HepG2 (cell line): ENCODE results near the gene ADAMTS12. TPM values are rescaled to one million over a fixed set of nuclear protein-coding genes. Genes with fewer than 3 reads are reported as not detected.

Experiments
- CC2D1A ChIP-seq: sonication (generic); formaldehyde crosslinking; IDR thresholded peaks from 2 replicates; pipeline ENCODE4 v1.8.1; 2023; ENCODE audit warnings: mild to moderate bottlenecking, missing genetic modification reagents
- CREB3 ChIP-seq: sonication (generic); formaldehyde crosslinking; IDR thresholded peaks from 2 replicates; pipeline ENCODE4 v1.5.0; 2020; ENCODE audit warnings: missing genetic modification reagents
- GATA4 ChIP-seq: sonication (generic); IDR thresholded peaks from 2 replicates; pipeline ENCODE4 v1.6.1; 2016; ENCODE audit warnings: antibody characterized with exemption, low read depth, borderline replicate concordance
- HMGXB3 ChIP-seq: sonication (generic); formaldehyde crosslinking; IDR thresholded peaks from 2 replicates; pipeline ENCODE4 v1.4.0; 2020; ENCODE audit warnings: missing genetic modification reagents, borderline replicate concordance
- NPAS2 ChIP-seq: sonication (generic); formaldehyde crosslinking; IDR thresholded peaks from 2 replicates; pipeline ENCODE4 v1.8.0; 2022; ENCODE audit warnings: mild to moderate bottlenecking, missing genetic modification reagents, borderline replicate concordance
- SNAPC4 ChIP-seq: sonication (generic); formaldehyde crosslinking; IDR thresholded peaks from 2 replicates; pipeline ENCODE4 v1.4.0; 2020; ENCODE audit warnings: mild to moderate bottlenecking, missing genetic modification reagents
- TSC22D2 ChIP-seq: sonication (generic); formaldehyde crosslinking; IDR thresholded peaks from 2 replicates; pipeline ENCODE4 v1.5.1; 2020; ENCODE audit warnings: missing genetic modification reagents, mild to moderate bottlenecking, borderline replicate concordance
- ZBTB8A ChIP-seq: sonication (generic); formaldehyde crosslinking; IDR thresholded peaks from 2 replicates; pipeline ENCODE4 v1.4.0; 2020; ENCODE audit warnings: mild to moderate bottlenecking, low read depth, missing genetic modification reagents, borderline replicate concordance
- ZKSCAN5 ChIP-seq: sonication (generic); formaldehyde crosslinking; IDR thresholded peaks from 2 replicates; pipeline ENCODE4 v1.5.1; 2020; ENCODE audit warnings: mild to moderate bottlenecking, missing genetic modification reagents
- ZNF574 ChIP-seq: sonication (generic); formaldehyde crosslinking; IDR thresholded peaks from 2 replicates; pipeline ENCODE4 v1.4.0; 2020; ENCODE audit warnings: missing genetic modification reagents
- ZNF605 ChIP-seq: sonication (generic); formaldehyde crosslinking; IDR thresholded peaks from 2 replicates; pipeline ENCODE4 v1.8.0; 2022; ENCODE audit warnings: mild to moderate bottlenecking, missing genetic modification reagents
- ZNF703 ChIP-seq: sonication (generic); formaldehyde crosslinking; IDR thresholded peaks from 2 replicates; pipeline ENCODE4 v1.5.1; 2020; ENCODE audit warnings: missing genetic modification reagents, mild to moderate bottlenecking, moderate library complexity, borderline replicate concordance
- ZNF740 ChIP-seq: sonication (generic); formaldehyde crosslinking; IDR thresholded peaks from 2 replicates; pipeline ENCODE4 v1.4.0; 2020; ENCODE audit warnings: missing genetic modification reagents
- ZNF878 ChIP-seq: sonication (generic); formaldehyde crosslinking; IDR thresholded peaks from 2 replicates; pipeline ENCODE4 v1.8.1; 2023; ENCODE audit warnings: mild to moderate bottlenecking, missing genetic modification reagents, moderate library complexity
- polyA plus RNA-seq, 8 experiments: library from polyadenylated mRNA; depleted of rRNA in 3 of 8; stranded (reverse) in 7 of 8; unstranded in 1 of 8; fragments of >200 nt; fragmentation: Illumina TruSeq in 4 of 8; extraction: Trizol in 4 of 8; gene quantifications; 2 replicates each; pipeline versions ENCODE4 v1.2.1 to v1.2.3, GENCODE V29; 2011 to 2016; ENCODE audit warnings: low read depth in 4 of 8, missing spikeins in 1 of 8, mixed read lengths in 1 of 8; ENCODE audit not compliant: insufficient read depth in 1 of 8
- total RNA-seq, 5 experiments: library from RNA; depleted of rRNA; stranded (reverse); fragments of >200 nt; fragmentation: Illumina TruSeq; extraction: Trizol; gene quantifications; 2 replicates each; pipeline ENCODE4 v1.2.3, GENCODE V29; 2016; ENCODE audit warnings: low read depth in 1 of 5

The ADAMTS12 gene
- total and polyA plus RNA-seq, 2 of the 13 experiments (the other 11 are each of a cell fraction or from before 2014, with no cell fraction given) = 0.03 TPM; not detected in 1

GRCh38 chr5:33582417-33582816 is 309.4 kb downstream of the ADAMTS12 start (continued):
- no peak for TF ChIP-seq HMGXB3
- no peak for TF ChIP-seq ZNF740 (CRISPR knock-in tag)
- no peak for TF ChIP-seq ZNF574 (CRISPR knock-in tag)
- no peak for TF ChIP-seq ZNF878 (CRISPR knock-in tag)
- no peak for TF ChIP-seq CREB3 (CRISPR knock-in tag)
- TF ChIP-seq SNAPC4 (CRISPR knock-in tag) = no peak
- TF ChIP-seq ZKSCAN5 = no peak
- TF ChIP-seq GATA4 = no peak
- TF ChIP-seq ZBTB8A (CRISPR knock-in tag) = no peak
- no peak for TF ChIP-seq CC2D1A (CRISPR knock-in tag)
- TF ChIP-seq TSC22D2 = no peak
- TF ChIP-seq ZNF605 (CRISPR knock-in tag) = no peak
- no peak for TF ChIP-seq NPAS2 (CRISPR knock-in tag)
- TF ChIP-seq ZNF703 (CRISPR knock-in tag) = no peak
